ENCODE data around the gene PDE4DIP.
"Not testable (repeated sequence)": the region's sequence is repeated elsewhere in the genome, so short reads cannot be mapped to it uniquely, and the experiment has no call there.

PDE4DIP gene

DNA sequence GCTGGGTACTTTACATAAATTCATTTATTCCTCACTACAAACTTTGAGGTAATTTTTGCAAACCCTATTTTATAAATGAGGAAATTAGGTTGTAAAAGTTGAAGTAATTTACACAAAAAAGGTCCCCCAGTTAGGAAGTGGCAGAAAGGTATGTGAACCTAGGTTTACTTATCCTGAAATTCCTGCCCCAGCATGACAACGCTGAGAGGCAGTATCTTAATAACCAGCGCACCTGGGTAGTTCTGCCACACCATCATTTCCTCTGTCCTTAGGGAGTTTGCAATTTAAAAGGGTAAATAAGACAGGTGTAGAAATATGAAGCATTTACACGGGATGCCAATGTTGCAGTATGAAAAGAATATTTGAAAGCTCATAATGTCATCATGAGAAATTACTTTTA is 79.6 kb downstream of the PDE4DIP start:
- not testable (repeated sequence) for DNase-seq

DNA sequence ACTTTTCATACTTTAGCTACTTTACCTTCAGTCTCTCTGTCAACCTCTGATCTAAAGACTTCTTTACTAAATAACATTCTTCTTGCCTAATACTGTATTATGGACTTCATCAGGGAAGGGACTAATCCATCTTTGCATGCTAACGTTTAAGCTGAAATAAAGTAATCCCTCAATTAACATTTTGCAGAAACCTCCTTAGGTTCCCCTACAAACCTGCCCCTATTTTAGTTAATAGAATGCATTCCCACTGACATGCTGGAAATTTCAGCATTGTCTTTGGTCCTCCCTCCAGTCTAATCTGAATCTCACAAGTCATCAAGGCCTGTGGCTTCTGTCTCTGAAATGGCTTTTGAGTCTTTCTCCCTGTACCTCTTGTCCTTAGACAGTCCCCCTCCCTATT is 83.4 kb downstream of the PDE4DIP start:
- not testable (repeated sequence) for DNase-seq

DNA sequence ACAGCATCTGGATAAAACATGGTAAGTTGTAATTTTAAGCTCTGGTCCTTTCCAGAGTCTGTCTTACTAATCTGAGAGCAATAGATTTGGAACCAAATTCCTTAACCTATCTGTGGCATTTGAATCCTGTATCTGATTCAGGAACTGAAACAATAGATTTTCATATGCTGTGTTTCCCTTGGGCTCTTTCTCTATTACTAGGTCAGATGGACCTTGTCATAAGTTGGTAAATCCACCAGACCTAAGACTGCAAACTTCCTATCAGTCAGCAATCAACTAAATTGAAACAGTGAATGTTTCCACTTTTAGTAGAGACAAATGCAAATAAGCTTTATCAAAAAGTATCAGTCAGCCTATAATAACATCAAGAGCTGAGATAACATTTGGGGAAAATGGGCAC is 85.0 kb downstream of the PDE4DIP start:
- DNase-seq, result not testable (repeated sequence)

DNA sequence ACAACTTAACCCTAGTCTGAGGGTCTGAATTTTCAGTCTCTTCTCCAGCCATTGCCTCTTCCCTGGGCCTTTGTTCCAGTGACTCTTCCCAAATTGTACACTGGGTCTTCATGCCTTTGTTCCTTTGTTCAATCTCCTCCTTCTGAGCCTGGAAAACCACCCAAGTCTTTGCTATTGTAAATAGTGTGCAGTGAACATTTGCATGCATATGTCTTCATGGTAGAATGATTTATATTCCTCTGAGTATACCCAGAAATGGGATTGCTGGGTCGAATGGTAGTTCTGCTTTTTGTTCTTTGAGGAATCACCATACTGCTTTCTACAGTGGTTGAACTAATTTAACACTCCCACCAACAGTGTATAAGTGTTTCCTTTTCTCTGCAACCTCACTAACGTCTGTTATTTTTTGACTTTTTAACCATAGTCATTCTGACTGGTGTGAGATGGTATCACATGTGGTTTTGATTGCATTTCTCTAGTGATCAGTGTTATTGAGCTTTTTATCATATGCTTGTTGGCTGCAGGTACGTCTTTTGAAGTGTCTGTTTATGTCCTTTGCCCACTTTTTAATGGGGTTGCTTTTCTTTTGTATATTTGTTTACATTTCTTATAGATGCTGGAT is 91.3 kb downstream of the PDE4DIP start:
- not testable (repeated sequence) for DNase-seq

DNA sequence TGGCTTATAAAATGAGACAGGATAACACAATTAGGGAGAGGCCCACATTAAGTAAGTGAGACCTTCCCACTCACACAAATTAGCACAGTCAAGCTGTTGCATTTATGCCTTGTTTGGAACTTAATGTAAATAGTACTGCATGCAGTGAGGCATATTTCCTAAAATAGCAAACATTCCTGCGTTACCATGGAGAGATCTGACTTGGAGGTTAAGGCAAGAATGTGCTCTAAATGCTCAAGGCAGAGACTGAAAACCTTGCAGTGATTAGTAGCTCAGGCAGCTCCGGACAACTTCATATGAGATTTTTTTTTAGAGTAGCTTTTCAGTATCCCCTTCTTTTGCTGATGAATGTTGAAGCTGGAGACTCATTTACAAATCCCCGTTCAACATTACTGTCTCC is 98.7 kb downstream of the PDE4DIP start:
- not testable (repeated sequence) for DNase-seq

DNA sequence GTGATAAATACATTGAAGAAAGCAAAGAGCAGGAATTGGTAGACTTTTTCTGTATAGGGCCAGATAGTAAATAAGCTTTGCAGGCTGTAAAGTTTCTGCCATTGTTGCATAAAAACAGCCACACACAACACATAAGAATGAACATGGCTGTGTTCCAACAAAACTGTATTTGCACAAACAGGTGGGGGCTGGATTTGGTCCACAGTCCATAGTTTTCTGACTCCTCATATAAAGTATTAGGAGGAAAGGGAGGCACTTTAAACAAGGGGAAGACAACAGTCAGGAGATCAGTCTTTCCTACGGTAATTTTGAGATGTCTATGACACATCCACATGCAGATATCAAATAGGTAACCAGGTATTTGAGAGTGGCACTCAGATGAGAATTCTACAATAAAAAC is 100.9 kb downstream of the PDE4DIP start:
- DNase-seq, result not testable (repeated sequence)

DNA sequence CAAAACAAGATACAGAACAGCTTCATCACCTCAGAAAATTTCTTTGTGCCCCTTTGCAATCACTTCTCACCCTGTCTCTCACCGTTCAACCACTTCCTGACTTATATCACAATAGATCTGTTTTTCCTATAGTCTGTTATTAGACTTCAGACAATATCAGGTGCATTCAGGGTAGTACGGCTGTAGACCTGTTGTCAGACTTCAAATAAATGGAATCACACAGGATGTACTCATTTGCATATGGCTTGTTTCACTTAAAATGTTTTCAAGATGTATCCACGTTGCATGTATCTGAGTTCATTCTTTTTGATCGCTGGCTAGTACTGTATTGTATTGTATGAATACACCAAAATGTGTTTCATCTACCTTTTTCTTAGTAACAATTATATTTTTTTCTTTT is 104.5 kb downstream of the PDE4DIP start:
- not testable (repeated sequence) for DNase-seq

DNA sequence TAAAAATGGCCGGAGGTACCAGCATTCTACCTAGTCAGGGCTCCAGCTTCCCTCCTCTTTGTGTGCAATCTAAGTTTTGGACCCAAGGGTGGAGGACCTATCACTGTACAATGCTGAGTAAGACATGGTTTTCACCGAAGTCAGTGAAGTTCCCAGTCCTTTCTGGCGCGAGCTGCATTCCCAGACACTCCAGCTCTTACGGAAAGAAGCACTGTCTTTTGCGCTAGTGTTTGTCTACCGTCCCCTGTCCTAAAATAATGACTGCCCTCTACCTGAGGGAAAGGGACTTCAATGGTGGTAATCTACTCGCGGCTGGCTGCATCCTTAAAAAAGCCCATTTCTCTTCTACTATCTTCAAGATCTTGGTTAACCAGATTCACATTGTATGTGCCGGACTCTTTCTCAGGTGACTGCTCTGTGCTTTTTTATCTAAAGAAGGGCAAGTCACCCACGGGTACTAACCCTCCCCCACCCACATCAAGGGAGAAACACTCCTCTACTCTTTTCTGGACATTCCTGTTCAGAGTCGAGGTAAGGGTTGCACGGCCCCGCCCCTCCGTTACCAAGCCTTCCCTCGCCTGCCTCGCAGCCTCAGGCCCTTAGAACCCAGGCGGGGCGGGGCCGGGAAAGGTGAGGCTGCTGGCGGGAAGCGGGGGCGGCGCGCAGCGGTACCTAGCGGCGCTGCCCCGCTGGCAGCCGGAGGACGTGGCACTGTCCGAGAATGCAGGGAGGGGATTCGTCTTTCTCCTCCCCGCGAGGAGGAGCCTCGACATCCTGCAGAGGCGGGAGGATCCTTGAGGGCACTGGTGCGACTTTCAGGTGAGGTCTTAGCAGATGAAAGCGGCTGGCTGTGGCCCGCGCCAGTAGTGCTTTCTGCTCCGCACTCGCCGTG is 107.4 kb downstream of the PDE4DIP start:
- DNase-seq, result peak; percentile 80

DNA sequence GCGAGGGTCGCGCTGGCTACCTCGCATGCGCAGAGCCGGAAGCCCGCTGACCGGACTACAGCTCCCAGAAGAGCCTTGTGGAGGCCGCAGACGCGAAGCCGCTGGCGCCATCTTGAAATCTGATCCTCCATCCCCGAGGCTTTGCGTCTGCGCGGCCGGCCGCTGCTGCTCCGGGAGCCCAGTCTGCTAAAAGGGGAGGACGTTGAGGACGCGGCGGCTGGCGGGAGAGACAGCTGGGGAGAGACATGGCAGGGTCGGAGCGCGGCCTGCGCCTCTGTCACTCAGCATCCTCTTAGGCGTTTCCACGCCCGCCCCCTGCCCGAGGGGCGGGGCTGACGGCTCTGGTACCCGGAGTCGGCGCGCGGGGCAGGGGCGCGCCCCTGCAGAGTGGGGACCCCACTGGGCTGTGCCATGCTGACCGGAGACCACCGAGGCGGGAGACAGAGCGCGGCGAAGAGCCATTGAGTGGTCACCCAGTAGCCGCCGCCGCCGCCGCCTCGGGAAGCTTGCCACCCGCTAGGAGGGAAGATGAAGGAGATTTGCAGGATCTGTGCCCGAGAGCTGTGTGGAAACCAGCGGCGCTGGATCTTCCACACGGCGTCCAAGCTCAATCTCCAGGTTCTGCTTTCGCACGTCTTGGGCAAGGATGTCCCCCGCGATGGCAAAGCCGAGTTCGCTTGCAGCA is 108.2 kb downstream of the PDE4DIP start:
- not testable (repeated sequence) for DNase-seq

DNA sequence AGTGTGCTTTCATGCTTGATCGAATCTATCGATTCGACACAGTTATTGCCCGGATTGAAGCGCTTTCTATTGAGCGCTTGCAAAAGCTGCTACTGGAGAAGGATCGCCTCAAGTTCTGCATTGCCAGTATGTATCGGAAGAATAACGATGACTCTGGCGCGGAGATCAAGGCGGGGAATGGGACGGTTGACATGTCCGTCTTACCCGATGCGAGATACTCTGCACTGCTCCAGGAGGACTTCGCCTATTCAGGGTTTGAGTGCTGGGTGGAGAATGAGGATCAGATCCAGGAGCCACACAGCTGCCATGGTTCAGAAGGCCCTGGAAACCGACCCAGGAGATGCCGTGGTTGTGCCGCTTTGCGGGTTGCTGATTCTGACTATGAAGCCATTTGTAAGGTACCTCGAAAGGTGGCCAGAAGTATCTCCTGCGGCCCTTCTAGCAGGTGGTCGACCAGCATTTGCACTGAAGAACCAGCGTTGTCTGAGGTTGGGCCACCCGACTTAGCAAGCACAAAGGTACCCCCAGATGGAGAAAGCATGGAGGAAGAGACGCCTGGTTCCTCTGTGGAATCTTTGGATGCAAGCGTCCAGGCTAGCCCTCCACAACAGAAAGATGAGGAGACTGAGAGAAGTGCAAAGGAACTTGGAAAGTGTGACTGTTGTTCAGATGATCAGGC is 108.8 kb downstream of the PDE4DIP start:
- peak; percentile 29 for DNase-seq

DNA sequence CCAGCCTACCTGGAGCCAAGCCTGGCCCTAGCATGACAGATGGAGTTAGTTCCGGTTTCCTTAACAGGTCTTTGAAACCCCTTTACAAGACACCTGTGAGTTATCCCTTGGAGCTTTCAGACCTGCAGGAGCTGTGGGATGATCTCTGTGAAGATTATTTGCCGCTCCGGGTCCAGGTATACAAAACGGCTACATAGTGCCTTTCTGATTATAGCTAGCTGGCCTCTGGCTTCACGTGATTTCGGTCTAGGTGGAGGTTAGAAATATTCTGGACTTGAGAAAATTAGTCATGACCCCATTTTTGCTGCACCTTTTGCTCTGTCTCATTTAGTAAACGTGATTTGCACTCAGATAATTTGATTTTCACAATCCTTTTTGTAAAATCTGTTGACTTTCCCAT is 109.5 kb downstream of the PDE4DIP start:
- DNase-seq, result not testable (repeated sequence)

DNA sequence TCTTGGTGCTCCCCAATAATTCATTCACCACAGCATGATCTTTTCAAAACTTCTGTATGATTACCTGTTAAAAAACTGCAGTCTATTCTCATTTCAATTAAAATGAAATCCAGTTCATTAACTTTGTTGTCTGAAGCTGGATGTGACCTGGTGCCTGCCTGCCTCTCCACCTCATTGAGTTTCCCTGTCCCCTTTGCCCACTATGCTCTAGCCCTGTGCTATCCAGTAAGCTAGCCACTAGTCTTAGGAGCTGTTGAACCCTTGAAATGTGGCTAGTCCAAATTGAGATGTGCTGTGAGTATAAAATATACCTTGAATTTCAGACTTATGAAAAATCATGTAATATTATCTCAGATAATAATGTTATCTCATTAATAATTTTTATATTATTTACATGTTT is 114.1 kb downstream of the PDE4DIP start:
- DNase-seq, result not testable (repeated sequence)

DNA sequence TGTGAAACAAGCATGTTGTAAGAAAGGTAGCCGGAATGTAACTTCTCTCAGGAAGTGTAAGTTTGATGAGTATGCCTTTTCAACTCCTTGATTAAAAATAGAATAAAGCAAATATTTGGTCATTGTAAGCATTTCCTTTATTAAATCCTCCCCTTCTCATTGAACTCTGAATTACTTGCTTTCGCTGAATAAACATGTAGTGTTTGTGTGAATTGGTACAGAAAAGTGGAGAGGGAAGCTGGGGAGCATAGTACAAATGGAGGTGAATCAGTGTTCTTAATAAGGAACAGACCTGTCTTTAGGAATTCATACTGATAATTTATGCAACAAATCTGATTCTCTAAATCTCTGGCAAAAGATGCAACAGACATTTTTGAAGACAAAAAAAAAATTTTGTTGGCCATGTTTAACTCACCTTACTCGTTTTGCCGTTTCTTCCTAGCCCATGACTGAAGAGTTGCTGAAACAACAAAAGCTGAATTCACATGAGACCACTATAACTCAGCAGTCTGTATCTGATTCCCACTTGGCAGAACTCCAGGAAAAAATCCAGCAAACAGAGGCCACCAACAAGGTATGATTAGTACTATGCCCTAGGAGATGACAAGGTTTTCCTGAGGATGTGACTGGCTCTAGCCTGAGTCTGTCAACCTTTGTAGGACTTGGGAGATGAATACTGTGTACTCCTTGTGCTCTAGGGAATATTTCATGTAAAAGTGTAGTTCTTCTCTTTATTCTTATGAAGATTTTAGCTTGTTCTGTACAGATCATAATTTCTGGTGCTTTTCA is 116.2 kb downstream of the PDE4DIP start:
- DNase-seq, result not testable (repeated sequence)

DNA sequence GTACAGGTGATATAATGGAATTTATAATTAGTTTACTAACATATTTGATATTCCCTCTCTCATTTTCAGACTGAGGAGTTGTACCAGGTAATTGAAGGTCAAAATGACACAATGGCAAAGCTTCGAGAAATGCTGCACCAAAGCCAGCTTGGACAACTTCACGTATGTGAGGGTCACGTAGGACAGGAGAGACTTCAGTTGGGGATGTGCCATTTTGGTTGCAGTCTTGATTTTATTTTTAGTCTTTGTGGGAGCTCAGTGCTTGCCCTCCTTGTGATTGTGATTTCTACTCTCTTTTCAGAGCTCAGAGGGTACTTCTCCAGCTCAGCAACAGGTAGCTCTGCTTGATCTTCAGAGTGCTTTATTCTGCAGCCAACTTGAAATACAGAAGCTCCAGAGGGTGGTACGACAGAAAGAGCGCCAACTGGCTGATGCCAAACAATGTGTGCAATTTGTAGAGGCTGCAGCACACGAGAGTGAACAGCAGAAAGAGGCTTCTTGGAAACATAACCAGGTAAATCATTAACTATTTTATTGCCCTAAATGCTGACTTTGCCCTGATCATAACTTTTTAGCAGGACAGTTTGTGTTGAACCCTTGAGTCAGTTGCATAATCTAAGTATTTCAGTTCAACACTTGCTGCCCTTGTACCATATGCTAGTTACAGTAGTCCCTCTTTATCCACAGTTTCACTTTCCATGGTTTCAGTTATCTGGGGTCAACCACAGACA is 118.1 kb downstream of the PDE4DIP start:
- DNase-seq, result not testable (repeated sequence)

DNA sequence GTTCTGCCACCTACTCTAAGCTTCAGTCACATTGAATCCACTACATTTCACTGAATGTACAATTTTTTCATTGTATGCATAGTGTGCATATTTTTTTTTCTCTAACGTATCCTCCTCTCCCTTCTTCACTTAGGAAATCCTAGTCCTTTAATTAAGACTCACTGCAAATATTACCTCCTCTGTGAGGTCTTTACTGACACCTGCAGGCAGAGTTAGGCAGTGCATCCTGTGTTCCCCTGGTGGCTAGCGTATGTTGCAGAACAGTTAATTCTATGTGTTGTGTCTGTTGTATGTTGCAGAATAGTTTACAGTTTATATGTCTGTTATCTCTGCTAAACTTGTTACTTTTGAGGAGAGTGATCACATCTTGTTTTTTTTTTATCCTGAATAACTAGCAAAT is 121.9 kb downstream of the PDE4DIP start:
- not testable (repeated sequence) for DNase-seq

DNA sequence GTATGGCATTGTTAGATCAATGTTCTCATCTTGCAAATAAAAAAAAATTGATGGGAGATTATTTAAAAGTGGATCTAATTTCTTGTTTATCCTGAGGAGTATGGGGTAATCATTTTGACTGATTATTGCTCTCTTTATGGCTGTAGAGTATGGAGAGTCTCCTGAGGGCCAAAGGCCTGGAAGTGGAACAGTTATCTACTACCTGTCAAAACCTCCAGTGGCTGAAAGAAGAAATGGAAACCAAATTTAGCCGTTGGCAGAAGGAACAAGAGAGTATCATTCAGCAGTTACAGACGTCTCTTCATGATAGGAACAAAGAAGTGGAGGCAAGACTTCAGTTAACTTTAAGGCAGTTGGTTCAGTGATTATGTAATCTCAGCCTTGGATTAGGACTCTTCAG is 123.4 kb downstream of the PDE4DIP start:
- DNase-seq, result not testable (repeated sequence)

DNA sequence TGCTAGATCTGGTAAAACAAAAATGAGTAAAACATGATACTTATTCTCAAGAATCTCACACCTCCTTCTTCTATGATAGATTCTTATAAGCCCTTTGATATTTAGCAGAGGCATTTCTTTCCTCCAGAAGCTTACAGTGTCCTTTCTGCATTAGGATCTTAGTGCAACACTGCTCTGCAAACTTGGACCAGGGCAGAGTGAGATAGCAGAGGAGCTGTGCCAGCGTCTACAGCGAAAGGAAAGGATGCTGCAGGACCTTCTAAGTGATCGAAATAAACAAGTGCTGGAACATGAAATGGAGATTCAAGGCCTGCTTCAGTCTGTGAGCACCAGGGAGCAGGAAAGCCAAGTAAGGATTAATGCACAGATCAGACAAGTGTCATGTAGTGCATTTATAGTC is 124.5 kb downstream of the PDE4DIP start:
- DNase-seq, result not testable (repeated sequence)

DNA sequence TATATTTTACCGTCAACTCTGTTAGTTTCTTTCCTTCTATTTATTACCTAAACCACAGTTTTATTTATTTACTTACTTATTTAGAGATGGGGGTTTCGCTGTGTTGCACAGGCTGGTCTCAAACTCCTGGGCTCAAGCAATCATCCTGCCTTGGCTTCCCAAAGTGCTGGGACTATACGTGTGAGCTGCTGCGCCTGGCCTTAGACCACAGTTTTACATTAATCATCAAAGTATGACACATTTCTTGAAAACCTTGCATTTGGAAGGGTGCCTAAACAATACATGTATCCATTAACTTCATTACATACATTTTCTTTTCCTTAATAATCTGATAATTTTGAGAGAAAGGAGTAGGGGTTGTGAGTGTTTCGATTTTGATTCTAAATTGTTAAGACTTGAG is 124.9 kb downstream of the PDE4DIP start:
- not testable (repeated sequence) for DNase-seq

DNA sequence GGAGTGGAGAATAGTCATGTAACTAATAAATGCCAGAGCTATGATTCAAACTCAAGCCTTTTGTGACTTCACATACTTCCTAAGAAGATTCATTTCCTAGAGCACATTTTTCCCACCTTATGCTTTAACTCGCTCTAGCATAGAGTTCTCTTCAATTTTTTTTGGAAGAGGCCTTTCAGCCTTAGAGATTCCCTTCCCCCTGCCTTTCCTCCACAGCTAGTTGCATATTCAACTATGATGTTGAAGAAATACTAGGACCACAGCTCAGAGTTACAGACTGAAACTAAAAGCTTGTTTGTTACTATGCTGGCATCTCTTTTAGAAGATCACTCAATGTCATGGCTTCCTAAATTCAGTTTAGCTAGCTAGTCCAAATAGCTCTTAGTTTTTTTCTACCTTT is 131.2 kb downstream of the PDE4DIP start:
- not testable (repeated sequence) for DNase-seq

DNA sequence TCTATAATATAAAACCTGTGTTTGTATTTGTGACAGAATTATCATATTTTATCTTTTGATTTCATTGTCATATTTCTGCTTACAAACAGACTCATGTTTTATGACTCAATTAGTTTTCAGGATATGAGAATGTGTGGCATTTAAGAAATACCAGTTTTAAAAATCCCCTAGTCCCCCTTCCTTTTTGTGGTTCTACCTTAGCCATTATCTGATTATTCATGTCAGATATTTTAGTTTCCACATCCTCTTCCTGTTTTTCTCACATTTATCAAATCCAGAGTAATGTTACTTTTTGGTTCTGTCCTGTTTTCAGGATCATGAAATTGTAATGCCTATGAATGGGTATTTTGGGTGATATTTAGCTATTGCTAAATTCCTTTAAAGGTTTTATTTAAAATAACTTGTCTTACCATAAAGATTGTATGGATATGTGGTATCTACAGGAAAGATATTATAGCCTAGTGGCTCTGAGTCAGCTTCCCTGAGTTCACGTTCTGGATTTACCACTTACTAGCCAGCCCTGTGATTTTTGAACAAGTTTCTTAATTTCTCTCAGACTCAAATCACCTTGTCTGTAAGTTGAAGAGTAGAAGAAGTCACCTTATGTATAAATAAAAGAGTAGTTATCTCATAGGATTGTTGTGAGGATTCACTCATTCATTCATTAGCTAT is 131.8 kb downstream of the PDE4DIP start:
- DNase-seq, result not testable (repeated sequence)

DNA sequence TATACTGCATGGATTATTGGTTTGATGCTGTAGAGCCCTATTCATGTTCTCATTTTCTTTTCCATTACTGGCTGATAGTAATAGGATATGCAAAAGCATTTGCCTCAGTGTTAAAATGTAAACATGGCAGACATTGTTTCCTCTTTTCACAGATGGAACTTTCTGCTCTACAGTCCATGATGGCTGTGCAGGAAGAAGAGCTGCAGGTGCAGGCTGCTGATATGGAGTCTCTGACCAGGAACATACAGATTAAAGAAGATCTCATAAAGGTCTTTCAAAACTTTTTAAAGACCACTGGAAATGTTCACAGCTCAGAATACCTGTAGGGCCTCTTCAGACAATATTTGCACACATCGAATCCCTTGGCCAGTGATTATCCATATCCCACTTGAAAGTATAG is 133.6 kb downstream of the PDE4DIP start:
- not testable (repeated sequence) for DNase-seq

Measured in CD4-positive, alpha-beta T cell treated with Interleukin-17A for 4 hours (primary cell).